ENCODE measurements around the gene EIF2AK3.
A peak's percentile ranks its signal among the peaks of the same experiment; 100 is the strongest.

Gene EIF2AK3

DNA sequence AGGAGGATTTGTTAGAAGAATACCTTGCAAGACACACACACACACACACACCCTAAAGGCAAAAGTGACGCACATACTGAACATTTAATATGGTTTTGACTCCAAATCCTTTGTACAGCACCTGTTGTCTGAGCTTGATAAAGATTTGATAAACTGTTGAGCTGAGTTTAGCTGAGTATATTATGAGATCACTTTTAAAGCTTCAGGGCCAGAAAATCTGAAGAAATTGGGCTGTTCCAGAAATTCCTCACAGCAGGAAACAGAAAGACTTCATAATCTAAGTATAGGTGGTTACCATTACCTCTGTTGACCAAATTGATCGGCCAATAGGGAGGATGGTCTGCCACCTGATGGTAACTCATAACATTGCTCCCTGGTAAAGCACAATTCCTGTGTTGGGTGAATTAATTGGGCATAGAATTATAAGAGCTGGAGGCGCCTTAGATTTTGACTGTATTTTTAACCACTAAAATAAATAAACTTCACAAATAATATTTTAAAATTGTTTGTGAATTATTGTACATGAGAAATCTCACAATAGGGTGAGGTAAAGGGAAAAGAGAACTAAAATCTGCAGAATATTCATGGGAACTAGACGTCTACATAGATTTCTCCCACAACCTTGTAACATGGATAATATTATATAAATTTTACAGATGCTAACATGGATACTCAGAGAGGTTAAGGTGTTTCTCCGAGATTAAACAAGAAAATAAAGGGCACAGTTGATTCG is 42.4 kb upstream of the EIF2AK3 start:
- Histone ChIP-seq H3K4me3 (ENCODE audit: low read length) (no peak overlapping the region), H3K4me1 (ENCODE audit: control insufficient read depth, low read length) (peaks cover 8% of the 10 kb centered on the region), H3F3A (ENCODE audit: control insufficient read depth, insufficient read depth) (no peaks in the 10 kb centered on the region), H3K36me3 (ENCODE audit: control insufficient read depth, low read length) (no peaks in the 10 kb centered on the region), H3K4me2 (ENCODE audit: low read length) (no peak overlapping the region), H3K9me2 (replicated peaks; ENCODE audit: control insufficient read depth, low read length) (no peaks in the 10 kb centered on the region), H3K79me2 (ENCODE audit: control insufficient read depth, low read length) (no peaks in the 10 kb centered on the region), H3K27ac (ENCODE audit: low read depth, low read length) (no peak overlapping the region), H3K9me3 (ENCODE audit: control insufficient read depth, insufficient read depth, low read length) (no peaks in the 10 kb centered on the region), H4K20me1 (ENCODE audit: control insufficient read depth, insufficient read depth, low read depth, low read length) (no peaks in the 10 kb centered on the region), H3K27me3 (ENCODE audit: control insufficient read depth, low read length) (no peaks in the 10 kb centered on the region)
- TF ChIP-seq, protein P1, sequence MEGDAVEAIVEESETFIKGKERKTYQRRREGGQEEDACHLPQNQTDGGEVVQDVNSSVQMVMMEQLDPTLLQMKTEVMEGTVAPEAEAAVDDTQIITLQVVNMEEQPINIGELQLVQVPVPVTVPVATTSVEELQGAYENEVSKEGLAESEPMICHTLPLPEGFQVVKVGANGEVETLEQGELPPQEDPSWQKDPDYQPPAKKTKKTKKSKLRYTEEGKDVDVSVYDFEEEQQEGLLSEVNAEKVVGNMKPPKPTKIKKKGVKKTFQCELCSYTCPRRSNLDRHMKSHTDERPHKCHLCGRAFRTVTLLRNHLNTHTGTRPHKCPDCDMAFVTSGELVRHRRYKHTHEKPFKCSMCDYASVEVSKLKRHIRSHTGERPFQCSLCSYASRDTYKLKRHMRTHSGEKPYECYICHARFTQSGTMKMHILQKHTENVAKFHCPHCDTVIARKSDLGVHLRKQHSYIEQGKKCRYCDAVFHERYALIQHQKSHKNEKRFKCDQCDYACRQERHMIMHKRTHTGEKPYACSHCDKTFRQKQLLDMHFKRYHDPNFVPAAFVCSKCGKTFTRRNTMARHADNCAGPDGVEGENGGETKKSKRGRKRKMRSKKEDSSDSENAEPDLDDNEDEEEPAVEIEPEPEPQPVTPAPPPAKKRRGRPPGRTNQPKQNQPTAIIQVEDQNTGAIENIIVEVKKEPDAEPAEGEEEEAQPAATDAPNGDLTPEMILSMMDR (IDR thresholded peaks at IDR 0.05; ENCODE audit: low read depth, low read length, poor library complexity, severe bottlenecking) = peak; percentile 69
- no peak for TF ChIP-seq EZH2phosphoT487 (IDR thresholded peaks at IDR 0.05; ENCODE audit: borderline replicate concordance, low read length)

DNA sequence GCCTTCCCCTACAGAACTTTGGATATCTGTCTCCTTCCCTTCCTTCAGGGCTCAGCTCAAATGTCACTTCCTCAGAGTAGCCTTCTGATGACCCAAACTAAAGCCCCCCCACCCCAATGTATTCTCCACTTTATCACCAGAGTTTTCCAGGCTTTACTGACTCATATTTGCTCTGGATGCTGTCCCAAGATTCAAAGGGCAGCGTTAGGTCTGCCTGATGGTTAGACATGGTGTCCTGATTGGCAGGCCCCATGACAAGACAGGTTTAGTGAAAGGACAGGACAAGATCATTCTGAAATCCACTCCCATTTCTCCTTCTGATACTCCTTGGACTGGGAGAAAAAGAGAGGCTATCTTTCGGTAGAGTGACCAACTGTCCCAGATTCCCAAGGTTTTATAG is 41.6 kb upstream of the EIF2AK3 start:
- Histone ChIP-seq H3K4me3 (ENCODE audit: low read length) (no peak overlapping the region), H3K36me3 (ENCODE audit: control insufficient read depth, low read length) (no peaks in the 10 kb centered on the region), H3K27me3 (ENCODE audit: control insufficient read depth, low read length) (no peaks in the 10 kb centered on the region), H4K20me1 (ENCODE audit: control insufficient read depth, insufficient read depth, low read depth, low read length) (no peaks in the 10 kb centered on the region), H3K9me3 (ENCODE audit: control insufficient read depth, insufficient read depth, low read length) (no peaks in the 10 kb centered on the region), H3K79me2 (ENCODE audit: control insufficient read depth, low read length) (no peaks in the 10 kb centered on the region), H3K27ac (ENCODE audit: low read depth, low read length) (no peak overlapping the region), H3K9me2 (replicated peaks; ENCODE audit: control insufficient read depth, low read length) (no peaks in the 10 kb centered on the region), H3K4me2 (ENCODE audit: low read length) (no peak overlapping the region), H3F3A (ENCODE audit: control insufficient read depth, insufficient read depth) (no peaks in the 10 kb centered on the region), H3K4me1 (ENCODE audit: control insufficient read depth, low read length) (peaks cover 8% of the 10 kb centered on the region)
- TF ChIP-seq, protein P1 (IDR thresholded peaks at IDR 0.05; ENCODE audit: low read depth, low read length, poor library complexity, severe bottlenecking) = no peak
- no peak for TF ChIP-seq EZH2phosphoT487 (IDR thresholded peaks at IDR 0.05; ENCODE audit: borderline replicate concordance, low read length)

DNA sequence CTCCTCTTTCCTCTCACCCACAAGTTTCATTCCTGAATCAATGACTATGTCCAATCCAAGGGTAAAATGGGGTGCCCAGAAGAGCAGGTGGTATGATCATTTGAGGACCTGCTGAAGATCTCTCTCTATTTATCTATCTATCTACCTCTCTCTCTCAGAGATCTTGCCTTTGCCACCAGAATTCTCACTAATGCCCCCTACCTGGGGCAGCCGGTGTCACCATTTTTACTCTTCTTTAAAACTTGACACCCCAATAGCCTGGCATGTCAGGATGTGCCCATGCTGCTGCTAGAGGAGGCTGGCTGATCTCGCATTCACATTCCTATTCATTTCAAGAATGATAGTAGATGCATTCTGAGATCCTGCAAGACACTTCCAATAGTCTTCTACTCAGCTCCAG is 40.0 kb upstream of the EIF2AK3 start:
- Histone ChIP-seq H3K4me1 (ENCODE audit: control insufficient read depth, low read length) (peaks cover 8% of the 10 kb centered on the region), H3K9me3 (ENCODE audit: control insufficient read depth, insufficient read depth, low read length) (no peaks in the 10 kb centered on the region), H3F3A (ENCODE audit: control insufficient read depth, insufficient read depth) (no peaks in the 10 kb centered on the region), H3K4me2 (ENCODE audit: low read length) (no peak overlapping the region), H3K27ac (ENCODE audit: low read depth, low read length) (no peak overlapping the region), H3K79me2 (ENCODE audit: control insufficient read depth, low read length) (no peaks in the 10 kb centered on the region), H3K4me3 (ENCODE audit: low read length) (no peak overlapping the region), H4K20me1 (ENCODE audit: control insufficient read depth, insufficient read depth, low read depth, low read length) (no peaks in the 10 kb centered on the region), H3K27me3 (ENCODE audit: control insufficient read depth, low read length) (no peaks in the 10 kb centered on the region), H3K36me3 (ENCODE audit: control insufficient read depth, low read length) (no peaks in the 10 kb centered on the region), H3K9me2 (replicated peaks; ENCODE audit: control insufficient read depth, low read length) (no peaks in the 10 kb centered on the region)
- TF ChIP-seq, protein P1 (IDR thresholded peaks at IDR 0.05; ENCODE audit: low read depth, low read length, poor library complexity, severe bottlenecking) = peak; percentile 13
- no peak for TF ChIP-seq EZH2phosphoT487 (IDR thresholded peaks at IDR 0.05; ENCODE audit: borderline replicate concordance, low read length)

All from DOHH2 (cell line).